Natural killer cell (primary cell): ENCODE results near the gene RPRD1B. TPM values are rescaled to one million over a fixed set of nuclear protein-coding genes. Genes with fewer than 3 reads are reported as not detected.

ENCODE experiments used
- ATAC-seq, 3 donors: fragments of 150-1000 bp in 2 of 3; fragments of 200-7000 bp in 1 of 3; cut with Tn5 transposase; 1 replicate in 1 of 3; 2 replicates in 2 of 3; pipeline ENCODE4 v1.10.0; 2021; ENCODE audit warnings: mild to moderate bottlenecking in 2 of 3, moderate library complexity in 2 of 3
- DNase-seq, 2 donors: peaks; one replicate each; pipeline versions ENCODE4 v3.0.0 to v3.0.0-alpha.2; 2013 to 2021; ENCODE audit warnings: mixed read lengths in 1 of 2
- H3K27ac ChIP-seq: one replicate; pipeline ENCODE4 v1.5.1; 2013; ENCODE audit warnings: mild to moderate bottlenecking, low read length
- H3K27me3 ChIP-seq: one replicate; pipeline ENCODE4 v1.6.1; 2013; ENCODE audit warnings: low read length; ENCODE audit not compliant: control insufficient read depth, insufficient read depth
- H3K36me3 ChIP-seq: one replicate; pipeline ENCODE4 v1.6.1; 2013; ENCODE audit warnings: low read length; ENCODE audit not compliant: control insufficient read depth, insufficient read depth
- H3K4me1 ChIP-seq: one replicate; pipeline ENCODE4 v1.6.1; 2013; ENCODE audit warnings: low read length; ENCODE audit not compliant: control insufficient read depth, insufficient read depth
- H3K4me3 ChIP-seq: one replicate; pipeline ENCODE4 v1.5.1; 2013; ENCODE audit warnings: low read length
- H3K9me3 ChIP-seq: one replicate; pipeline ENCODE4 v1.6.1; 2013; ENCODE audit warnings: low read length; ENCODE audit not compliant: control insufficient read depth, insufficient read depth
- H3K27ac Mint-ChIP-seq, 2 donors: one replicate each; pipeline ENCODE4 v1.8.0; 2022; ENCODE audit warnings: mild to moderate bottlenecking in 2 of 2, mixed read lengths in 2 of 2, moderate library complexity in 1 of 2
- H3K27me3 Mint-ChIP-seq, 2 donors: one replicate each; pipeline ENCODE4 v1.8.0; 2022; ENCODE audit warnings: low read depth in 2 of 2, mixed read lengths in 2 of 2
- H3K36me3 Mint-ChIP-seq: one replicate; pipeline ENCODE4 v1.8.0; 2022; ENCODE audit warnings: mixed read lengths
- H3K4me1 Mint-ChIP-seq, 2 donors: one replicate each; pipeline ENCODE4 v1.8.0; 2022; ENCODE audit warnings: mixed read lengths in 2 of 2
- H3K4me3 Mint-ChIP-seq: one replicate; pipeline ENCODE4 v1.8.0; 2022; ENCODE audit warnings: mild to moderate bottlenecking, moderate library complexity, mixed read lengths
- H3K9me3 Mint-ChIP-seq, 2 donors: one replicate each; pipeline ENCODE4 v1.8.0; 2022; ENCODE audit warnings: mixed read lengths in 2 of 2
- WGBS: methylation state at CpG from one replicate; pipeline ENCODE4 v1.1.7; 2013; ENCODE audit warnings: missing lambda C conversion rate; ENCODE audit not compliant: insufficient coverage; 5-methylcytosine and 5-hydroxymethylcytosine counted together
- intact Hi-C: fragments of 100-400 bp; cut with micrococcal nuclease; formaldehyde crosslinking; loops from one replicate; pipeline ENCODE4 v1.14.2; 2022
- total RNA-seq, 4 donors: library from RNA; stranded (reverse); fragments of 120-200 nt in 1 of 4; gene quantifications; one replicate each; pipeline versions ENCODE4 v1.2.3 to v1.2.4, GENCODE V29; 2013 to 2022
- TF ChIP-seq, protein P1 (sequence below): fragments of 200-600 bp; IDR thresholded peaks from one replicate; pipeline ENCODE4 v1.8.0; 2022; ENCODE audit warnings: antibody characterized with exemption

RPRD1B gene, protein sequence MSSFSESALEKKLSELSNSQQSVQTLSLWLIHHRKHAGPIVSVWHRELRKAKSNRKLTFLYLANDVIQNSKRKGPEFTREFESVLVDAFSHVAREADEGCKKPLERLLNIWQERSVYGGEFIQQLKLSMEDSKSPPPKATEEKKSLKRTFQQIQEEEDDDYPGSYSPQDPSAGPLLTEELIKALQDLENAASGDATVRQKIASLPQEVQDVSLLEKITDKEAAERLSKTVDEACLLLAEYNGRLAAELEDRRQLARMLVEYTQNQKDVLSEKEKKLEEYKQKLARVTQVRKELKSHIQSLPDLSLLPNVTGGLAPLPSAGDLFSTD
- total RNA-seq: 10 to 100 TPM; 75.8 to 87.3 (median 77.6) TPM
- 31.9 TPM for total RNA-seq (2013)

DNA sequence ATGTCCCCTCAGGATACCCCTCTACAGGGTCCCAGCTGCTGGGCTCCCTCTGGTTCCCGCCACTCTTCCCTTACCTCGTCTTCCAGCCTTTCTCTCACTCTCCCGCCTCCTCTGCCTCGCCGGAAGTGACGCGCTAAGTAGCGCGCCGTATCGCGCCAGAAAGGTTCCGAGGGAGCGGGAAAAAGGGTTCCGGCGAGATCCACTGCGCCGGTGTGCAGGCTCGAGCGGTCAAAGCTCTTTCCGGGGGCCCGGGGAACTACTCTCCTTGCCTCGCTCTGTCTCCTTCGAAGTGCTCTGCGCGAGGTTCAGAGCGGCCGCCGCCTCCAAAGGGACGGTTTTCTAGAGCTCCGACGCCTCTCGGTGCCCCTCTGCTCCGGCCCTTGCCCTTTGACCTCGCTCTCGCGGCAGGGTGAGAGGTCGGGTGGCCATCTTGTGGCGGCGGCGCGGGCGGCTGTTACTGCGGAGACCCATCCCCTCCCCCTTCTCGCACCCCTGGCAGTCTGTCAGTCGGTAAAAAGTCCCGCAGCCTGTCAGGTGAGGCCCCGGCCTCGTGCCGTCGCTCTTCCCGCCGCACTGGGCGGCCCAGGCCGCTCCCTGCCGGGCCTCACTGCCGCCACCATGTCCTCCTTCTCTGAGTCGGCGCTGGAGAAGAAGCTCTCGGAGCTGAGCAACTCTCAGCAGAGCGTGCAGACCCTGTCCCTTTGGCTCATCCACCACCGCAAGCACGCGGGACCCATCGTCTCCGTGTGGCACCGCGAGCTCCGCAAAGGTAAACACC is at the start of gene RPRD1B, which contains the start of gene TTI1:
RPRD1B (plus strand) TSS at position 417 of the 778 bp plus-strand sequence; CDS start at position 619, 202 bp downstream.
TTI1 (minus strand) TSS at position 127 of the 778 bp plus-strand sequence. CDS start 19,640 bp downstream, outside the sequence.
- peak within 1 kb of the TSS; percentile 94 for H3K4me3 Mint-ChIP-seq
- no peaks in the 10 kb centered on the region for H3K9me3 Mint-ChIP-seq
- peaks cover 30% of the 10 kb centered on the region for H3K4me1 ChIP-seq
- H3K4me3 ChIP-seq: peak within 1 kb of the TSS; percentile 73
- WGBS: under 1% methylated on average over 69 of the region's 69 CpGs
- peaks cover 61 to 70% of the 10 kb centered on the region in 2 donors for H3K4me1 Mint-ChIP-seq
- no peaks in the 10 kb centered on the region for H3K27me3 ChIP-seq
- DNase-seq (peak; percentile 92 to 95), ATAC-seq (peak; percentile 83 to 91 (median 84))
- no peaks in the 10 kb centered on the region for H3K36me3 Mint-ChIP-seq
- TF ChIP-seq, protein P1, sequence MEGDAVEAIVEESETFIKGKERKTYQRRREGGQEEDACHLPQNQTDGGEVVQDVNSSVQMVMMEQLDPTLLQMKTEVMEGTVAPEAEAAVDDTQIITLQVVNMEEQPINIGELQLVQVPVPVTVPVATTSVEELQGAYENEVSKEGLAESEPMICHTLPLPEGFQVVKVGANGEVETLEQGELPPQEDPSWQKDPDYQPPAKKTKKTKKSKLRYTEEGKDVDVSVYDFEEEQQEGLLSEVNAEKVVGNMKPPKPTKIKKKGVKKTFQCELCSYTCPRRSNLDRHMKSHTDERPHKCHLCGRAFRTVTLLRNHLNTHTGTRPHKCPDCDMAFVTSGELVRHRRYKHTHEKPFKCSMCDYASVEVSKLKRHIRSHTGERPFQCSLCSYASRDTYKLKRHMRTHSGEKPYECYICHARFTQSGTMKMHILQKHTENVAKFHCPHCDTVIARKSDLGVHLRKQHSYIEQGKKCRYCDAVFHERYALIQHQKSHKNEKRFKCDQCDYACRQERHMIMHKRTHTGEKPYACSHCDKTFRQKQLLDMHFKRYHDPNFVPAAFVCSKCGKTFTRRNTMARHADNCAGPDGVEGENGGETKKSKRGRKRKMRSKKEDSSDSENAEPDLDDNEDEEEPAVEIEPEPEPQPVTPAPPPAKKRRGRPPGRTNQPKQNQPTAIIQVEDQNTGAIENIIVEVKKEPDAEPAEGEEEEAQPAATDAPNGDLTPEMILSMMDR: no peak
- intact Hi-C loops: loop anchor here (1.0 kb wide), 1 partner anchor 43 kb away; no protein-coding TSS in a partner anchor
- no peaks in the 10 kb centered on the region for H3K27me3 Mint-ChIP-seq
- H3K27ac ChIP-seq: peak within 1 kb of the TSS; percentile 91
- H3K9me3 ChIP-seq: no peaks in the 10 kb centered on the region
- H3K27ac Mint-ChIP-seq: peak within 1 kb of the TSS; percentile 94 to 97
- H3K36me3 ChIP-seq: no peaks in the 10 kb centered on the region

DNA sequence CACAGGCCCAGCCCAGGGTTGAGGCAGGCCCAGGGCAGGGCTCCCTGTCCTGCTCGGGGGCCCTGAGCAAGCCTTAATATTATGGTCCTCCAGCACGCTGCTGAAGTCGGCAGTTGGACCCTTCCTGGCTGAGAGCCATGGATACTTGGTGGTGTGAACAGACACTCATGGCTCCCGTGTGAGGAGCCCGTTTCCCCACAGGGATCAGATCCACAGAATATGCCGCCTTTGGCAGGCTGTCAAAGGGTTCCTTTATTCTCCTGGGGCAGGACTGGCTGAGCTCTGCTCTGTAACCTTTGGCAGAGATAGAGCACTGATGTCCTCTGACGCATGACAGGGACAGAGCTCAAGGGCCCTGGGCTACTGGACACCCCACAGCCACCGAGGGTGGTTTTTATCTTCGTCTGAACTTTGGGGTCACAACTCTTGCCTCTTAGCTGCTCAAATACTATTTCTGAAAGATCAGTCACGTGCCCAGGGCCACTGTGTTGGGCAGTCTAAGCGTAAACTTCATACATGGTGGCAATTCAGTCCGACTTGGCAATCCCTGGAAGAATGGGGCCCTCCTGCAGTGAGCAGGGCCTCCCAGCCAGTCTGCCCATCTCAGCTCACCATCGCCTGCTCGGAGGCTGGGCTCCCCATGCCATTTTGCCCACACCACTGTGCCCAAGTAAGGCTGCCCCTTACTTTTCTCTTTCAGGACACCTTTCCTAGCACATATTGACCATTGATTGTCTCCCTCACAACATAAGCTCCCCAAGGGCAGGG is 49.3 kb upstream of the RPRD1B start:
- Histone ChIP-seq H3K4me1 (peaks cover under 1% of the 10 kb centered on the region), H3K27me3 (no peaks in the 10 kb centered on the region), H3K36me3 (peaks cover 18% of the 10 kb centered on the region), H3K27ac (no peak overlapping the region), H3K4me3 (no peak overlapping the region), H3K9me3 (no peaks in the 10 kb centered on the region)
- H3K36me3 Mint-ChIP-seq: peaks cover 8% of the 10 kb centered on the region
- H3K9me3 Mint-ChIP-seq: no peaks in the 10 kb centered on the region
- no peaks in the 10 kb centered on the region for H3K27me3 Mint-ChIP-seq
- ATAC-seq (no peak), DNase-seq (no peak)
- H3K4me3 Mint-ChIP-seq: no peak overlapping the region
- H3K4me1 Mint-ChIP-seq: peaks cover 0 to 5% of the 10 kb centered on the region in 2 donors
- TF ChIP-seq, protein P1: no peak
- intact Hi-C loops: no loop called here
- WGBS: 98% methylated on average over 14 of the region's 14 CpGs
- peak overlapping the region in 1 of 2 donors; percentile 75 for H3K27ac Mint-ChIP-seq

DNA sequence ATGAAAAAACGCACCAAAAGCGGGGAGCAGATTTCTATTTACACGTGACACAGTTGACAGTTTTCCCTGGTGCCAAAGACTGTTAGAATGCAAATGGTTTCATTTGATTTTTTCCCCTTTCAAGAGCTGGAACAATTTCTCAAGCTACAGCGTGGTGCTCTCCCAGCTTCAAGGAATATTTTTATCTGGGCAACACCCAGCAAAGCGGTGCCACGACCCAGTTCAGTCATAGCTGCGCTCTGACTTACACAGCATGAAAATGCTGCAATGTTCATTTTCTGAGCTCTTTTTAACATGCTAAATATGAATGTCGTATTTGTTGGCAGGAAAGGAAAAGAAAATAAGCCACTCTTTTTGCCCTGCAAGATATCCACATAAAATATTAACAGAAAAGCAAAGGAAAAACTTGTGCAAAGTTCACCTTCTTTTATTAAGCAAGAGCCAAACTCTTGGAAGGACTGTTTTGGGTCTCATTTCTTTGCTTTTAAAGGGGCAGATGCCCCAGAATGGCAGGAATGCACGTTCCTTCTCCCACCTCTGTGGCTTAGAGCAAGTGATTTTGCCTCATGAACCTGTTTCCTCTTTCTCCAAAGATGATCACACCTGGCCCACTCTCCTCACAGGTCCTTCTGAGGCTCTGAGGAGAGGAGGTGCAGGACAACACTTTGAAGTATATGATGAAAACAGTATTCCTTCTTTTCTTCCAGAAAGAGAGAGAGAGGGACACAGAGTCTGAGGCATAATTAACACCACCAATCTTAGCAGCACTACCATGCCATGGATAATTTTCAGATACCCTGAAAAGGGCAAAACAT is 47.3 kb upstream of the RPRD1B start:
- 92% methylated on average over 8 of the region's 9 CpGs for WGBS
- no peaks in the 10 kb centered on the region for H3K9me3 Mint-ChIP-seq
- H3K27ac Mint-ChIP-seq: no peak overlapping the region
- H3K27me3 ChIP-seq: no peaks in the 10 kb centered on the region
- DNase-seq (no peak), ATAC-seq (no peak)
- H3K9me3 ChIP-seq: no peaks in the 10 kb centered on the region
- H3K4me1 ChIP-seq: peaks cover 18% of the 10 kb centered on the region
- TF ChIP-seq, protein P1: no peak
- peaks cover 8% of the 10 kb centered on the region for H3K36me3 Mint-ChIP-seq
- no peaks in the 10 kb centered on the region for H3K27me3 Mint-ChIP-seq
- H3K27ac ChIP-seq: no peak overlapping the region
- no peak overlapping the region for H3K4me3 Mint-ChIP-seq
- H3K36me3 ChIP-seq: peaks cover 18% of the 10 kb centered on the region
- no peak overlapping the region for H3K4me3 ChIP-seq
- intact Hi-C loops: no loop called here
- H3K4me1 Mint-ChIP-seq: peaks cover 20 to 26% of the 10 kb centered on the region in 2 donors
